Progenitor cell of endocrine pancreas (in vitro differentiated cells): Measurements from ENCODE around the gene CES2. TPM values are rescaled to one million over a fixed set of nuclear protein-coding genes. Genes with fewer than 3 reads are reported as not detected.

Experiments used
- DNase-seq: peaks from one replicate; pipeline ENCODE4 v3.0.0; 2021; ENCODE audit warnings: low spot score; ENCODE audit not compliant: unreplicated experiment
- H3K27ac Mint-ChIP-seq: 2 replicates; pipeline ENCODE4 v1.8.0; 2021; ENCODE audit warnings: mild to moderate bottlenecking, moderate library complexity, mixed read lengths
- H3K27me3 Mint-ChIP-seq: 2 replicates; pipeline ENCODE4 v1.8.0; 2021; ENCODE audit warnings: mixed read lengths
- H3K36me3 Mint-ChIP-seq: 2 replicates; pipeline ENCODE4 v1.8.0; 2022; ENCODE audit warnings: mixed read lengths; ENCODE audit not compliant: insufficient read depth
- H3K4me1 Mint-ChIP-seq: 2 replicates; pipeline ENCODE4 v1.8.0; 2021; ENCODE audit warnings: low read depth, mixed read lengths
- H3K4me3 Mint-ChIP-seq: 2 replicates; pipeline ENCODE4 v1.8.0; 2021; ENCODE audit warnings: low read depth, mild to moderate bottlenecking, moderate library complexity, mixed read lengths
- H3K9me3 Mint-ChIP-seq: 2 replicates; pipeline ENCODE4 v1.8.0; 2021; ENCODE audit warnings: low read depth, mixed read lengths
- total RNA-seq: library from RNA; stranded (reverse); gene quantifications from 2 replicates; pipeline ENCODE4 v1.2.1, GENCODE V29; 2021
- TF ChIP-seq, protein P1 (sequence below): fragments of 200-600 bp; sonication (generic); IDR thresholded peaks from one replicate; pipeline ENCODE4 v1.5.0; 2021; ENCODE audit warnings: antibody characterized with exemption, mild to moderate bottlenecking; ENCODE audit not compliant: unreplicated experiment

The CES2 gene
- total RNA-seq, 1 donor from 2014 or later: 43.9 TPM

DNA sequence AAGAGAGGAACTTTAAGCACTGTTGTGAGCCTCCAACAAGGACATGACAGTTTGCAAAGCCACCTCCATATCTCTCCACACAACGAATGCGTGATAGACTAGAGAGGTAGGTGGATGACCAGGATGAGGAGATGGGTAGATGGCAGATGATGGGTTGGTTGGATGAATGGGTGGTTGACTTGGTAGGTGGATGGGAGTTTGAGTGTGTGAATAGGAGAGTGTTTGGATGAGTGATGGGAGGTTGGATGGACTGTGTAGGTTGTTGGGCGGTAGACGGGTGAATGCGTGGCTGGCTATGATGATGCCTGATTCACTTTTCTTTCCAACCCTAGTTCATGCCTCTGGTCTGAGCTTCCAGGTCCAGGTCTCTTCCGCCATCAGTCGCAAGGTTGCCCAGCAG is 20.8 kb upstream of the CES2 start:
- no peak overlapping the region for H3K27ac Mint-ChIP-seq
- peaks cover 36% of the 10 kb centered on the region for H3K27me3 Mint-ChIP-seq
- H3K4me3 Mint-ChIP-seq: no peak overlapping the region

DNA sequence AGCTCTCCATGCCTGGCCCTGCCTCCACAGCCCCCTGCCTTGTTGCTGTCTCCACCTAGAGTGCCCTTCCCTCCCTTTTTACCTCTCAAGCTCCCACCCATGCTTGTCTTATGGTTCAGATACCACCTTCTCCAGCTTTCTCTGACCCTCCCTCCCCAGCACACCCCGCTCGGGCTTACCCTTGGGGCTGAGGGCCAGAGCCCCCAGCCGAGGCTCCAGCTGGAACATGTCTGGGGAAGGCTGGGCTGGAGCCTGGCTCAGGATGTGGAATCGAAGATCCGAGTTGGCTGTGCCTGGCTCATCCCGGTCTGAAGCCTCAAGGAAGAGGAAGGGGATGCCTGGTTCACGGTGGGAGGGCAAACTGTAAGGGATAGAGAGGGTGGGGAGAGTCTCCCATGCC is 20.3 kb upstream of the CES2 start:
- DNase-seq: no peak
- peaks cover 33% of the 10 kb centered on the region for H3K27me3 Mint-ChIP-seq
- peaks cover 2% of the 10 kb centered on the region for H3K4me1 Mint-ChIP-seq
- no peak overlapping the region for H3K4me3 Mint-ChIP-seq
- no peak overlapping the region for H3K27ac Mint-ChIP-seq
- no peaks in the 10 kb centered on the region for H3K36me3 Mint-ChIP-seq
- TF ChIP-seq, protein P1, sequence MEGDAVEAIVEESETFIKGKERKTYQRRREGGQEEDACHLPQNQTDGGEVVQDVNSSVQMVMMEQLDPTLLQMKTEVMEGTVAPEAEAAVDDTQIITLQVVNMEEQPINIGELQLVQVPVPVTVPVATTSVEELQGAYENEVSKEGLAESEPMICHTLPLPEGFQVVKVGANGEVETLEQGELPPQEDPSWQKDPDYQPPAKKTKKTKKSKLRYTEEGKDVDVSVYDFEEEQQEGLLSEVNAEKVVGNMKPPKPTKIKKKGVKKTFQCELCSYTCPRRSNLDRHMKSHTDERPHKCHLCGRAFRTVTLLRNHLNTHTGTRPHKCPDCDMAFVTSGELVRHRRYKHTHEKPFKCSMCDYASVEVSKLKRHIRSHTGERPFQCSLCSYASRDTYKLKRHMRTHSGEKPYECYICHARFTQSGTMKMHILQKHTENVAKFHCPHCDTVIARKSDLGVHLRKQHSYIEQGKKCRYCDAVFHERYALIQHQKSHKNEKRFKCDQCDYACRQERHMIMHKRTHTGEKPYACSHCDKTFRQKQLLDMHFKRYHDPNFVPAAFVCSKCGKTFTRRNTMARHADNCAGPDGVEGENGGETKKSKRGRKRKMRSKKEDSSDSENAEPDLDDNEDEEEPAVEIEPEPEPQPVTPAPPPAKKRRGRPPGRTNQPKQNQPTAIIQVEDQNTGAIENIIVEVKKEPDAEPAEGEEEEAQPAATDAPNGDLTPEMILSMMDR: no peak
- no peaks in the 10 kb centered on the region for H3K9me3 Mint-ChIP-seq

More for the DNA sequence above, 20.8 kb upstream of the CES2 start:
- no peaks in the 10 kb centered on the region for H3K36me3 Mint-ChIP-seq
- TF ChIP-seq, protein P1: no peak
- no peaks in the 10 kb centered on the region for H3K9me3 Mint-ChIP-seq
- H3K4me1 Mint-ChIP-seq: peaks cover 2% of the 10 kb centered on the region
- no peak for DNase-seq

DNA sequence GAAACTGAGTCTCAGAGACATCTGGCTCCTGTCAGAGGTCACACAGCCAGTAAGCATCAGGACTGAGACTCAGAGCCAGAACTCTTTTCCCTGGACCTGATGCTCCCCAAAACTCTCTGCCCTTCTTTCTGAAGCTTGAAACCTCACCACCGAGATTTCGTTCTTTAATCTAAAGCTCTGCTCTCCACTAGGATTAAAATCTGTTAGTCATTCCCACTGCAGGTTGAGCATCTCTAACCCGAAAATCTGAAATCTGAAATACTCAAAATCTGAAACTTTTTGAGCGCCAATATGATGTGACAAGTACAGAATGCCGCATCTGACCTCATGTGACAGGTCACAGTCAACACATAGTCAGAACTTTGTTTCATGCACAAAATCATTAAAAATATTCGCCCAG is 18.8 kb upstream of the CES2 start:
- TF ChIP-seq, protein P1: no peak

DNA sequence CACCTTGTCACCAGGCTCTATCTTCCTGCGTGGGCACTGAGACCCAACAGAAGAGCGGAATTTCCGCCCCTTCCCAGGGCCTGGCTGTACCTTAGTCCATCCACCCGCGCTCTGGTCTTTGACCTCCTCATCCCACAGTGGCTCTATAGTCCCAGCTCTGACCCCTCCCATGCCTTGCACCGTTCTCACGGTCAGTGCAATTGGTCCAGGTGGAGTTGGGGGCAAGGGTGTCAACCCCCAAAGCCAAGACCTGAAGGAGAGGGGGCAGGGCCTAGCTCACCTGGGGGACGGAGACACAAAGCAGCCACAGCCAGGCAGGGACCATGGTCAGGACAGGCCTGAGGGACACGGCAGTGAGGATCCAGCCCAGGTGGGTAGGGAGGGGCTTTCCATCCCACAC is 17.6 kb upstream of the CES2 start:
- TF ChIP-seq, protein P1: no peak
- H3K27ac Mint-ChIP-seq: no peak overlapping the region
- no peaks in the 10 kb centered on the region for H3K9me3 Mint-ChIP-seq

More for the DNA sequence above, 18.8 kb upstream of the CES2 start:
- H3K27ac Mint-ChIP-seq: no peak overlapping the region
- DNase-seq: no peak
- H3K27me3 Mint-ChIP-seq: peaks cover 41% of the 10 kb centered on the region
- no peak overlapping the region for H3K4me3 Mint-ChIP-seq
- no peaks in the 10 kb centered on the region for H3K9me3 Mint-ChIP-seq
- H3K4me1 Mint-ChIP-seq: peaks cover 2% of the 10 kb centered on the region
- no peaks in the 10 kb centered on the region for H3K36me3 Mint-ChIP-seq

DNA sequence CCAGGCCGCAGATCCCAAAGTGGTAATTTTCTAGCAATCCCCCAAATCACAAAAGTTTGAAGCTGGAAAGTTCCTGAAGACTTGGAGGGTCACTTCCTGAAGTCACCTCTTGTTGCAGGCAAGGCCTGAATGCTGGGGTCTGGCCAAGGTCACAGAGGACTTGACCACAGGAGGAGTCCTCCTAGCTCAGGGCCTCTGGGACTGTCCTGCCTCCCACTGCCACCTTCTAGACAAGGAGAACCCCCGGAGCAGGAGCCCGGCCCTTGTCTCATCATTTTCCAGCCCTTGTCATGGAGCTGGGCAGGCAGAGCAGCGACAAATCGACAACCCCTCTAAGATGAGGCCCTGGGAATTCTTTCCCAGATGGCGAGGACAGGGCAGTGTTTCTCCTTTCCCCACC is 17.0 kb upstream of the CES2 start:
- Mint-ChIP-seq H3K9me3 (no peaks in the 10 kb centered on the region), H3K4me3 (no peak overlapping the region), H3K27ac (no peak overlapping the region), H3K36me3 (no peaks in the 10 kb centered on the region), H3K4me1 (peaks cover 2% of the 10 kb centered on the region), H3K27me3 (peaks cover 50% of the 10 kb centered on the region)
- DNase-seq: no peak
- TF ChIP-seq, protein P1: no peak

More for the DNA sequence above, 17.6 kb upstream of the CES2 start:
- no peak for DNase-seq
- Mint-ChIP-seq H3K36me3 (no peaks in the 10 kb centered on the region), H3K4me3 (no peak overlapping the region), H3K27me3 (peaks cover 44% of the 10 kb centered on the region), H3K4me1 (peaks cover 2% of the 10 kb centered on the region)
